Measurements from ENCODE around the gene MRRF.

MRRF gene

DNA sequence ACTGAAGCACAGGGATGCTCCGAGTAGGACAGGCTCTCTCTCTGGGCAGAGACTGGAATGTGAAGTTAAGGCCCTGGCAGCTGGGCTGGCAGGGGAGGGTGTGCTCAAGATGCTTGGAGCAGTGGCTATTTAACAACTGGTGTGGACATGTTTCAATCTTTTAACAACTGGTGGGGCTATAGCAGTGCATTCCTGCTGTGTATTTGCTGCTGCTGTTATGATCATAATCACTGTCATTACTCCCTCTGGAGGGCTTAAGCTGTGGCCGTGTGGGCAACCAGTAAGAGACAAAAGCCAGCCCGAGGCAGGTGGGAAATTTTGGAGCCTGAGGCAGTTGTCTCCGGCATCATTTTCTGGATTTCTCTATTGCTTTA lies 72.9 kb downstream of the MRRF start:
- H3K4me3 ChIP-seq (ENCODE audit: low read depth, low read length): no peak overlapping the region
- DNase-seq (ENCODE audit: low read depth): no peak
- TF ChIP-seq, protein P1, sequence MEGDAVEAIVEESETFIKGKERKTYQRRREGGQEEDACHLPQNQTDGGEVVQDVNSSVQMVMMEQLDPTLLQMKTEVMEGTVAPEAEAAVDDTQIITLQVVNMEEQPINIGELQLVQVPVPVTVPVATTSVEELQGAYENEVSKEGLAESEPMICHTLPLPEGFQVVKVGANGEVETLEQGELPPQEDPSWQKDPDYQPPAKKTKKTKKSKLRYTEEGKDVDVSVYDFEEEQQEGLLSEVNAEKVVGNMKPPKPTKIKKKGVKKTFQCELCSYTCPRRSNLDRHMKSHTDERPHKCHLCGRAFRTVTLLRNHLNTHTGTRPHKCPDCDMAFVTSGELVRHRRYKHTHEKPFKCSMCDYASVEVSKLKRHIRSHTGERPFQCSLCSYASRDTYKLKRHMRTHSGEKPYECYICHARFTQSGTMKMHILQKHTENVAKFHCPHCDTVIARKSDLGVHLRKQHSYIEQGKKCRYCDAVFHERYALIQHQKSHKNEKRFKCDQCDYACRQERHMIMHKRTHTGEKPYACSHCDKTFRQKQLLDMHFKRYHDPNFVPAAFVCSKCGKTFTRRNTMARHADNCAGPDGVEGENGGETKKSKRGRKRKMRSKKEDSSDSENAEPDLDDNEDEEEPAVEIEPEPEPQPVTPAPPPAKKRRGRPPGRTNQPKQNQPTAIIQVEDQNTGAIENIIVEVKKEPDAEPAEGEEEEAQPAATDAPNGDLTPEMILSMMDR (IDR thresholded peaks at IDR 0.05; ENCODE audit: control insufficient read depth, extremely low read depth, insufficient read depth): no peak

DNA sequence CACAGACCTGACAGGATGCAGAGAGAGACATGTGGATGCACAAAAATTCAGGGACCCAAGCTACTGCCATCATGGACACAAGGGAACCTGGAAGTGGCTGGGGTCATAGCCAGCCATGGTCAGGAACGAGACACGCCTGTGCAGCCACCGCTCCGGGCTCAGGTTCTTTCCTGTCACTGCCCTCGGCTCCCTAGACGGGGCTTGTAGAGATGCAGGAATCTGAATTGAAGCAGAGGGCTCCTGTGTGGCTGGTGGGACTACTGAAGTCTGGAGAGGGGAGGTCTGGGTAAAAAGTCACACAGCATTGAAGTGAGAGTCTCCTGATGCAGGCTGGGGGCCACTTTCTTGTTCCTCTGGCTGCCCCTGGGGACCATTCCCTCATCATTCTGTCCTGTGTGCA lies 73.9 kb downstream of the MRRF start:
- no peak overlapping the region for H3K4me3 ChIP-seq (ENCODE audit: low read depth, low read length)
- TF ChIP-seq, protein P1 (IDR thresholded peaks at IDR 0.05; ENCODE audit: control insufficient read depth, extremely low read depth, insufficient read depth): no peak
- no peak for DNase-seq (ENCODE audit: low read depth)

DNA sequence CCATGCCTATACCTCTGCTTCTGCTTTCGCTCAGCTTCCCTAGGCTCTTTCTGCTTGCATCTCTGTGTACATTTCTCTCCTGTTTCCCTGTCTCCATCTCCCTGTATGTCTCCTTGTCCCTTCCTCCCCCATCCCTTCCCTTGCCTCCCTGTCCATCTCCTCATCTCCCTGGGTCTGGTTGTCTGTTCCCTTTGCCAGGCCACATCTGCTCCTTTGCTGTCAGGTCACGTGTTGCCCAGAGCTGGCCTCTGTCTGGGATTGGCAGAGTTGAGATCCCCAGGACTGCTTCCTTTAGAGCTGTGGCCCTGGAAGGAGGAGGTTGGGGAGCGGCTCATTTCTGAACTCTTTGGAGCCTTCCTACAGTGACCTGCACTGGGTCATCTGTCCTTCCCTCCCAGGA lies 74.3 kb downstream of the MRRF start:
- TF ChIP-seq, protein P1 (IDR thresholded peaks at IDR 0.05; ENCODE audit: control insufficient read depth, extremely low read depth, insufficient read depth): no peak
- H3K4me3 ChIP-seq (ENCODE audit: low read depth, low read length): no peak overlapping the region
- no peak for DNase-seq (ENCODE audit: low read depth)

DNA sequence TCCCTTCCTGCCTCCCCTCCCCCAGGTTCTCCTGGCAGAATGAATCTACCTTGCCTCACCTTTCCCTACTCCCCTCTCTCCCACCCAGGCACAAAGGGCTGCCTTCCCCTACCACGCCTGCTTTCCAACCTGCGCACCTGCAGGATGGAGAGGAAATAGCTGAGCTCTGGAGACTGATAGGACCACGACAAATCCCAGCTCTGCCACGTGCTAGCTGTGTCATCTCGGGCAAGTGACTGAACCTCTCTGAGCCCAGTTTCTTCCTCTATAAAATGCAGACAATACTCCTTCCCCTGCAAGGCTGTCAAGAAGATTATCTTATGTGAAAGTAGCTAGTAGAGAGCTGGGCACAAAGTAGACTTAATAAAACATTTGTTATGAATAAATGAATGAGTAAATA lies 74.9 kb downstream of the MRRF start:
- TF ChIP-seq, protein P1 (IDR thresholded peaks at IDR 0.05; ENCODE audit: control insufficient read depth, extremely low read depth, insufficient read depth): no peak
- H3K4me3 ChIP-seq (ENCODE audit: low read depth, low read length): no peak overlapping the region
- DNase-seq (ENCODE audit: low read depth): no peak

DNA sequence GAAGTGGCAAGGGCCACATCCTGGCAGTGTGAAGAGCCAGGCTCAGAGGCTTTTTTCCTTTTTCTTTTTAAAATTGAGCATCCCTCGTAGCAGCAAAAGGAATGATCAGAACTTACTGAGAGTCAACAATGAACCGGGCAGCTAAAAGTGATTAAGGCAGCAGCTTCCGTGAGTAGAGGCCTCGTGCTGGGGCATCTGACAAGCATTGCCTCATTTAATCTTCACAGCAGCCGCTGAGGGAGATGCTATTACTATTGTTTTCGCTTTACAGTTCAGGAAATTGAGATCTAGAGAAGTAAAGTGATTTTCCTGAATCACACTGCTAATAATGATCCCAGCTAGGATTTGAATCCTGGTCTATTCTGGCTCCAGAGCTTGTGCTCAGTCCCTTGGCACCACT lies 75.5 kb downstream of the MRRF start:
- TF ChIP-seq, protein P1 (IDR thresholded peaks at IDR 0.05; ENCODE audit: control insufficient read depth, extremely low read depth, insufficient read depth): no peak
- no peak overlapping the region for H3K4me3 ChIP-seq (ENCODE audit: low read depth, low read length)
- DNase-seq (ENCODE audit: low read depth): no peak

DNA sequence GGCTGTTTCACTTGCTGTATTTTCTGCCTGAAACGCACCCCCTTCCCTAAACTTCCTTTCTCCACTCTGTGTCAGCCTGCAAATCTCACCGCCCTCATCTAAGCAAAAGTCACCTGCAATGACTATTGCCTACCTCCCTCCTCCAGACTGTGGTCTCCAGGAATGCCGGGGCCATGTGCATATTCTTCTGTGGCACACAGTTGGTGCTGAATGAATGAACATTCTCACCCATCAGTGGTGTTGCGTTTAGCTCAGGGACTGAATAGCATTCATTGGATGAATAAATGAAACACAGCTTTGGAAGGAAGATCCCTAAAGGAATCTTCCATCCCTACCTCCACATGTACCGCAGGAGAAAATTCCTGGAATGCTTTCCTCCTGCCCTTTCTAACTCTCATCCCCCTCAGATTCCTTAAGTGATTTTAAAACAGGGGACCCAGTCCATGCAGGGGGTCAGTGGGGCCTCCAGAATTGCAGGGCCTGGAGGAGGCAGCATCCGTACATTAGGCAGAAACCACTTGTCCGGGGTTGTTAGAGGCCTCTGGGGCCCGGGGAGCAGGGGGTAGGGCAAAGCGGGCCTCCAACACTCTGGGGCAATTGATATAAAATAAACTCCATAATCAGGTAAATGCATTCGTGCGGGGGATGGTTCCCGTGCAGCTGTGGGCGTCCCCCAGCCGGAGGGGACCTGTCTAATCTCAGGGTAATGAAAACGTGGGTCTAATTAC lies 77.8 kb downstream of the MRRF start:
- DNase-seq (ENCODE audit: low read depth): no peak

More for the DNA sequence above, 77.8 kb downstream of the MRRF start:
- TF ChIP-seq, protein P1 (IDR thresholded peaks at IDR 0.05; ENCODE audit: control insufficient read depth, extremely low read depth, insufficient read depth): no peak
- H3K4me3 ChIP-seq (ENCODE audit: low read depth, low read length): no peak overlapping the region

Measured in LNCaP clone FGC (cell line).